NK-92 (cell line): Measurements from ENCODE around the gene PARP2.
"Not testable (repeated sequence)": the region's sequence is repeated elsewhere in the genome, so short reads cannot be mapped to it uniquely, and the experiment has no call there.

Experiments used
- DNase-seq: peaks from one replicate; lab custom pipeline; 2025; ENCODE audit not compliant: unreplicated experiment; lab: John Stamatoyannopoulos, UW

PARP2 gene, protein sequence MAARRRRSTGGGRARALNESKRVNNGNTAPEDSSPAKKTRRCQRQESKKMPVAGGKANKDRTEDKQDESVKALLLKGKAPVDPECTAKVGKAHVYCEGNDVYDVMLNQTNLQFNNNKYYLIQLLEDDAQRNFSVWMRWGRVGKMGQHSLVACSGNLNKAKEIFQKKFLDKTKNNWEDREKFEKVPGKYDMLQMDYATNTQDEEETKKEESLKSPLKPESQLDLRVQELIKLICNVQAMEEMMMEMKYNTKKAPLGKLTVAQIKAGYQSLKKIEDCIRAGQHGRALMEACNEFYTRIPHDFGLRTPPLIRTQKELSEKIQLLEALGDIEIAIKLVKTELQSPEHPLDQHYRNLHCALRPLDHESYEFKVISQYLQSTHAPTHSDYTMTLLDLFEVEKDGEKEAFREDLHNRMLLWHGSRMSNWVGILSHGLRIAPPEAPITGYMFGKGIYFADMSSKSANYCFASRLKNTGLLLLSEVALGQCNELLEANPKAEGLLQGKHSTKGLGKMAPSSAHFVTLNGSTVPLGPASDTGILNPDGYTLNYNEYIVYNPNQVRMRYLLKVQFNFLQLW

DNA sequence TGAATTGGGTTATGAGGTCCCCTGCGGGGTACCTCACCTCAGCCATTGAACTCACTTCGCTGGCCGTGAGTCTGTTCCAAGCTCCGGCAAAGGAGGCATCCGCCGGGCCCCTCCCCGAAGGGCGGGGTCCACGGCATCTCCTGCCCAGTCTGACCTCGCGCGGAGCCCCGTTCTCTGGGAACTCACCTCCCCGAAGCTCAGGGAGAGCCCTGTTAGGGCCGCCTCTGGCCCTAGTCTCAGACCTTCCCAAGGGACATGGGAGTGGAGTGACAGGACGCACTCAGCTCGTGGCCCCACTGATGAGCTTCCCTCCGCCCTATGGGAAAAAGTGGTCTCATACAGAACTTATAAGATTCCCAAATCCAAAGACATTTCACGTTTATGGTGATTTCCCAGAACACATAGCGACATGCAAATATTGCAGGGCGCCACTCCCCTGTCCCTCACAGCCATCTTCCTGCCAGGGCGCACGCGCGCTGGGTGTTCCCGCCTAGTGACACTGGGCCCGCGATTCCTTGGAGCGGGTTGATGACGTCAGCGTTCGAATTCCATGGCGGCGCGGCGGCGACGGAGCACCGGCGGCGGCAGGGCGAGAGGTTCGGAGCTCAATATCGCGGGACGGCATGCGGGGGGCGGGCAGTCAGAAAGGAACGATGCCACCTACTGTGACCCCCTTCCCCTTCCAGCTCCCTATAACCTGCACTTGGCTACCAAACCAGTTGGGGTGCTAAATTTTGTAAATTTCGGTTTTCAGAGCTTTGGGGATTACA is at the start of gene PARP2:
Gene PARP2, plus strand, starts transcription at position 544 of the 770 bp plus-strand sequence. Its CDS starts 7 bp downstream, at position 551.
- DNase-seq = peak; percentile 67

DNA sequence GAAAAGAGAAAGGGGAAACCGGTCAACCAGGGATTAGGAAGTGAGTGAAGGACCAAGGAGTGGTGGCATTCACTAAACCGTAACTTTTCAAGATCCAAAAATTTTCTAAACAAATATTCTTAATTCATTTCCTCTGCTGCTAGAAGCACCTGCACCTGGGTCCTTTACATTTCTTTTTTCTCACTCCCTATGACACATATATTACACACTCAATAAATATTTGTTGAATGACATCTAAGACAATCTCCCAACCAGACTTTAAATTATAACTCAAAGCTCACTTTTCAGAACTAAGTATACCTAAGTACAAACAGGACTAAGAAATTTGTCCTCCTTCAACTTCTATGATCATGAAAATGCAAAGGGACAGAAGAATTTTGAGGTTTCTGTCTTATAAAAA is 48.8 kb upstream of the PARP2 start:
- no peak for DNase-seq

DNA sequence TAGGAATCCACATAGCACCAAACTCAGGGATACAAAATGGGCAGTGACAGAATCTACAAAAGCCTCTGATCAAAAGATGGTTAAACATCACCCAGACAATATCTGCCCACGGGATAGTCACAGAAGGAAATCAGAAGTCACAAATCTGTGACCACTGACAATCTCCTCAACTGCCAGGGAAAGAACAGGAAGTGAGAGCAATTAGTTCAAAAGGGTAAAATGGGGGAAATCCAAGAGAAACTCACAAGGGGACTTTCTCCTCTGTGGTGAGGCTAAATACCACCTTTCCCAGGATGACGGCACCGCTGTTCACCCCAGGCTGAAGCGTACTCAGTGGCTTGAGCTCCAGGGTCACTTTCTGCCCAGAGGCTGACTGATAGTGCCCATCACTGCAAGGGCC is 48.4 kb upstream of the PARP2 start:
- DNase-seq = no peak

DNA sequence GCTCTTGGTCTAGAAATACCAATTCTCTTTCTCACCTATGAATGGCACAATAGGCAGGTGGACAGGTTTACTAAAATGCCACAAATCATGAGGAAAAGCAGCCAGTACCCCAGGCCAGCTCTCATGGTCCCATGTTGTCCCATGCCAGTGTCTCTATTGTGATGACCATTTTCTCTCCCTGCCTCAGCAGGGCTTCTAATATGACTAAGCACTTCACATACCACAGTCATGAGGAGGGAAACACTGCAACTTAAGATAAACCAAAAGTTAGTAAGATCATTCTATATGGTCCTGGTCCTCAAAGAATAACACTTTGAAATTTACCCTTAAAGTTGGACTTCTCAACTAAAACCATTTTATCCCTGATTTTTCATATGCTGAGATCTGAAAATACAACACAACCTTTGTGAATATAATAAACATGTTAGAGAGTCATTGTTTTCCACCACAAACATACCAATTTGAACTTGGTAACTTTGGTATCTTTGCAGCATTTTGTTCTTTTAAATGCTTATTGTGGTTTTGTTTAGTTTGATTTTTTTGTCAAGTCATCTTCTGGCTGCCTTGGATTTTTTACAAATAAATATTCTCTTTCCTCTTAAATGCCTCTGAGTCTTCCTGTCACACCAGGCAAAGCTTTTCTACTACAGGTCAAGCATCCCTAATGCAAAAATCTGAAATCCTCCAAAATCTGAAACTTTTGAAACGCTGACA is 41.2 kb upstream of the PARP2 start:
- DNase-seq = no peak

DNA sequence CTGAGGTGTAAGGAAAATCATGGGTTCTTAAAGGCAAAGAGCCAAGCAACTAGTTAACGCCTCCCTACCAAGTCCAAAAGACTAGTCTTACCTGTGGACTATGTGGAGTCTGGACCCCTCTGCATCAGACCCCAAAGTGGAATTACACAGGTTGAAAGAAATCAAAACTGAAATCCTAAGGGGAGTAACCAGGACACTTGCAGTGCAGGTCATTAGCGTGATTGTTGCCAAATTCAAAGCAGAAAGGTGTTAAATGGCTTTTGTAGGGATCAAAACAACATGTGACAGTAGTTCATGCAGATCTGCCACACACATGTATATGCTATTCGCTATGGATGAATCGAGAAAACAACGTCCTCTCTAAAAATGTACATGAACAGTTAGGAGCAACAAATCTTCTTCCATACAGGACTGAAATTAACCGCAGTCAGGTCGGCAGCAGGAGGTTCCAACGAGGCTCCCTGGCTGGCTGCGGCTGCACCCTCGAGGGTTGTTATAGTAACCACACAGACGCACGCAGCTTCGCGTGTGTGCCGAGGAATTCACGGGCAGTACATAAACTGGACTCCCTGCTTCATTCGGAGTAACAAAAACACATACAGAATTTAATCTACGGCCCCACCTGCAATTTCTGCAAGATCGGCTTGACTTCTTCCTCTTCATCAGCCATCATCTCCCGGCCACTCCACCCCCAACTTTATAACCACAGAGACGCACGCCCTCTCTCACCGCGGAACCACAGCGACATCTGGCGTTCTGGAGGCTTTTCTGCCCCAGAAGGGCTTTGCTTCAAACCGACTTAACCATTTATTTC is 38.0 kb upstream of the PARP2 start, which contains the start of gene TTC5:
Gene TTC5, minus strand, starts transcription at position 687 of the 814 bp plus-strand sequence. Its CDS starts 14 bp downstream, at position 673.
- peak; percentile 26 for DNase-seq

DNA sequence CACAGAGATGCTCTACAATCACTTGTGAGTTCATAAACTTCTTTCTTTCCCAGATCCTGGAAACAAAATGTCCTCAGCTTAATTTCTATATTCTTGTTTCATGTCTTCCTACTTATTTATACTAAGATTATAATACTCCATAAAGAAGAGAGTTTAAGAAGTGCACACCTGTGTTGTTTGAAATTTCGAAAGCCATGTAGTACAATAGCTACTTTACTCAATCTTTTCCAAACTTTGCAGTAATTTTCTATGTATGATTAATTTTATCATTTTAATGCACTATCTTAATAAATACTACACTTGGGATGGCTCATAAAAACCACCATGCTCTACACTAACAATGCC is 37.4 kb upstream of the PARP2 start:
- DNase-seq = no peak

DNA sequence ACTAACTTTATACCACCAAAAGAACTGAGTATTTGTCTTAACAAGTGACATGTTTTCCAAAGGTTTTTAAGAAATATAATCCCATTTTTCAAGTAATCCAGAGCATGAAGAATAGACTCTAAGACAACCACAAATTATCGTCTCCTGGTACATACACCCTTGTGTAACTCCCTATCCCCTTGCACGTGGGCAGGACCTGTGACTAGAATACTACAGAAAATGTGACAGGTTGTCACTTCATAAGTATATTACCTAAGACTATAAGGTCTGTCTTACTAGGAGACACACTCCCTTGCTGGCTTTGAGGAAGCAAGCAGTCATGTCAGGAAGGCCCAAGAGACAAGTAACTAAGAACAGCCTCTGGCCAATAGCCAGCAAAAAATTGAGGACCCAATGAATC is 29.4 kb upstream of the PARP2 start:
- no peak for DNase-seq

DNA sequence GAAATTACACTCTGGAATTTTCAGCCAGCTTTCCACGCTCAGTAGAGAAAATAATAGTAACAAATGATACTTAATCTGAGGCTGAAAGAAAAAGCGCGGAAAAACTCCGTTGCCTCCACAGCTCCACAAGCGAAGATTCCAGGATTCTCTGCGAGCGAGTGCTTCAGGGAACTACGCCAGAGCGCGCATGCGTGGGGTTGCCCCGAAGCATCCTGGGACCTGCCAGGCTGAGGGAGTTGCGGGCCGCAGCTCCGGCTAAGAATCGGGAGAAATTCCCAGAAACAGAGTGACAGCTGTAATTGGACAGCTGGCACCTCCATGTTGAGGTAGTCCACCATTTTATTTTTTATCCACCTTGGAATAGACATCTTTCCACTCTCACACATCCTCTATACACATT is 25.7 kb upstream of the PARP2 start:
- no peak for DNase-seq

DNA sequence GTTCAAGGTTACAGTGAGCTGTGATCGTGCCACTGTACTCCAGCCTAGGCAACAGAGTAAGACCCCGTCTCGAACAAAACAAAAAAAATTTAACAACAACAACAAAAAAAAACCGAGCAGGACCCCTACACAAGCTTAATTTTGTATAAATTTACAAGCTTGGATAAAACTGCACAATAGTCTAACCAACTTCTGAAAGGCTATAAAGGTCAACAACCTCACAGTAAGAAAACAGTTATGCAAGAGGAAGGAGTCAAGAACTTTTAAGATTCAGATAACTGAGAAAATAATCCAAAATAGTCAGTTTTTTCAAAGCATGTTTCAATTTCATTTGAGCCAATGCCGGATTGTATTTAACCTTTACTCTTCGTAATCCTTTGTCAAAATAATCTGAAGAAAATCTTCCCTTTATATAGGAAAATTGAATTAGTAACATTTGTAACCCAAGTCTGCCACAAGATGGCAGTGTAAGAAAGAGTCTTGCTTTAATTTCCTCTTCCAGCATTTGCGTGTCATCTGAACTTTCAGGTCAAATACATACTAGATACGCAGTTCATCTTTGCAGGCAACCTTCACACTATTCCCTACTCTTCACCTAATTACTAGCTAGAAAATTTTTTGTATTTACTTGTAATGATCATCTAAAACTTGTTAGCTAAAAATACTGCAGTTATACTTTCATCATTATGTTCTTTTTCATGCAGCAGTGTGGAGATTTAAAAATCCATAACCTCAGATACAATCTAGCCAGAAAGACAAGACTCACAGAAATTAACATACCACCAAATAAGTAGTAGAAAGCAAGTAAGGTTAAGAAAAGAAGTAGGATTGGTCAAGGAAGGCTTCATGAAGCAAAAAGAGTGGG is 16.2 kb upstream of the PARP2 start:
- no peak for DNase-seq

DNA sequence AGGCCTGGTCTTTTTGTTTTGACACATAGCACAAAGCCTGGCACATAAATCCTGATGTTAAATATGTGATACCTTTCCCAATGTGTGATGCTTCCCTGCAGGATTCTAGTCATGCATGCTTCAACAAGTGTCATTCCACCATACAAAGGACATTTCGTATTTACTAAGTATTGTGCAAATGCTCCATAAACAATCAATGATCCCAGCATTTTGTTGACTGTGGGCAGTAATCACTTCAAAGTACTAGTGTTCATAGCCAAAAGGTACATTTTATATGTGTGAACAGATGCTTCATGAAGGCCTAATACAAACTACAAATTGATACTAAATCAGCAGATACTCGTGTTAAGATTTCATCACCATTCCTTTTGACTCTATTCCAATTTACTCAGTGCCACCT is 14.7 kb upstream of the PARP2 start:
- no peak for DNase-seq

DNA sequence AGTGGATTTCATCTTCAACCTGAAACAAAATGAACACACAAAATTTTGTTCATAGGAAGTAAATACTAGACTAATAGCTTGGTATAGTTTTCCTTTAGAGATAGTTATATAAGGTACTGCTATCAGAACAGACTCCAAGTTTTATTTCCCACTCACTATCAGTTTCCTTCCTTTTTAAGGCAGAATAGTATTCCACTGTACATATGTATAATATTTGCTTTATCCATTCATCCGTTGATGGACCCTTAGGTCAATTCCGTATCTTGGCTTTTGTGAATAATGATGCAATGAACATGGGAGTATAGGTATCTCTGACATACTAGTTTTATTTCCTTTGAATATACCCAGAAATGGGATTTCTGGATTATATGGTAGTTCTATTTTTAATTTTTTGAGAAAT is 14.1 kb upstream of the PARP2 start:
- DNase-seq = no peak

DNA sequence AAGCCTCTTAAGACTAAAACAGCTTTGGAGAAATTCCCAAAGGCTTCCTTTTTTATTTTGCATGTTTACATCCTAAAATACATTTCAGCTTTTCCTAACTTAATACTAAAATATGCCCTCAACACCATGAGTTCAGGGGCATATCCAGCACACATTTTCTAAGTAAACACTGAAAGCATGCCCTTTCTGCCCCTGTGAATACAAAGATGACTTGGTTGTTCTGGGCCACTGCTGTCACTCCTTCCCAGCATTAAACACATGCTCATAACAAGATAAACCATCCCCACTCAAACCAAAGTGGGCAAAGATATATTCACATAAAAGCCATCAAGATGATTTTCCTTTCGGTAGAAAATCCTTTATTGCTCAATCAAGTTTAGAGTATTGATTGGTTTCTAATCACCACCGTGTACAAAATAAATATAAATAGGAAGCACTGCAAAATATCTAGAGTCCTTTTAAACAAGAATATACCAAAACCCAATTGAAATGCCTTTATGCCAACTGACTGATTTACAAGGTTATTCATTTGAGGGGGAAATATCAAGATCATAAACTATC is 12.3 kb upstream of the PARP2 start:
- DNase-seq = no peak

DNA sequence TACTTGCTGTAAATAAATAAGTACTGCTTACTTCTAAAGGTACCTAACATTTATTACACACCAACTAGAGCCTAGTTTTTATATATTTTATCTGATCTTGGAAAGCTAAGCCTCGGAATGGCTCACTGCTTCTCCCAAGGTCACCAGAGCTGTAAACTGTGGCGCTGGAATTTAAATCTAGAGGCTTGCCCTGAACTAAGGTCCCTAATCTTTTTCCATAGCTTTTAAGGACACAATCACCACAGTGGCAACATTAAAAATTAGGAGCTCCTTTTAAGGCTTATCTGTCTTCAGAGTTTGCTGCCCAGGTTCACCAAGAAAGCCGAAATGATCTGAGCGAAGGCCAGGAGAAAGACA is 11.0 kb upstream of the PARP2 start:
- no peak for DNase-seq

DNA sequence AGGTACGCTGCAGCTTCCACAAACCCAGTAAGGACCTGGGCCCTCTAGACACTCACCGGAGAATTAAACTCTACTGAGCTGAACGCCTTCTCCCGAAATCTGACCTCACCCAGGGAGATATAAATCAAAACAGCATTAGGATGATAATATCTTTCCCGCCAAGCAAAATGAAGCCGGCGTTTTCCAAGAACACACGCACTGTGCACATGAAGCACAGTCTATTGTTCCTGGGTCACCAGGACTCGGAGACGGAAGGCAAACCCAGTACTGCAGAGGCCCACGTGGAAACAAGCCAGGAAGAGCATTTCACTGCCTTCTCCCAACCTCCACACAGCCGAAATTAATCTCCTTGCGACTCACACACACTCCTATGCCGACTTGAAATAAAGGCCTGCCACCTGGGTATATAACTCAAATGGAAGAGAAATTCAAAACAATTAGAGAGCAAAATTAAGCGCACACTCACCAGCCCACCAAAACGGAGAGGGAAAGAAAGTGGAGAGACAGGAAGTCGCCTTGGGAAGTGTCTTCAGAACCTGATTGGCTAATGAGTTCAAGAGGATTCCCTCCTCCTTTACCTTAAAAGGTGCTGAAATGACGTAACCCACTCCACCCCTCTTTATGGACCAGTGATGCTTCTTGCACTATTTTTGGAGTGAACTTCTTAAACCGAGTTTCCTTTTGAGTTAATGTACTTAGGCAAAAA is 10.5 kb upstream of the PARP2 start, which contains the start of gene CCNB1IP1:
Gene CCNB1IP1, minus strand, starts transcription at position 492 of the 706 bp plus-strand sequence. CDS start 16,756 bp downstream, outside the sequence.
- DNase-seq = no peak

DNA sequence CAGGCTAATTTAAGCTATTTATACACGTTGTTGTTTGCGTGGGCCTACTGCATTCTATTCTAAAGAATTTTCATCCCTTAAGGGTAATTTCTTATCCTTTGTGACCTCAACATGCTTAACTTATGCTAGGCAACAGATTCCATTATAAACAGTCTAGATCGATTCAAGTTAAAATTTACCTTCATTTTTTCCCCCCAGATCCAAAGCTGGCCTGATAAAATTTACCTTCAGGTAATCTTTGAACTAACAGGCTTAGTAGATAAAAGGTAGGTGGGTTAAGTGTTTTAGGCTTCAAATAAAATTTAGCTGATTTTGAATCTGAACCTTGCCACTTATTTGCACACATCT is 10.0 kb upstream of the PARP2 start:
- no peak for DNase-seq

DNA sequence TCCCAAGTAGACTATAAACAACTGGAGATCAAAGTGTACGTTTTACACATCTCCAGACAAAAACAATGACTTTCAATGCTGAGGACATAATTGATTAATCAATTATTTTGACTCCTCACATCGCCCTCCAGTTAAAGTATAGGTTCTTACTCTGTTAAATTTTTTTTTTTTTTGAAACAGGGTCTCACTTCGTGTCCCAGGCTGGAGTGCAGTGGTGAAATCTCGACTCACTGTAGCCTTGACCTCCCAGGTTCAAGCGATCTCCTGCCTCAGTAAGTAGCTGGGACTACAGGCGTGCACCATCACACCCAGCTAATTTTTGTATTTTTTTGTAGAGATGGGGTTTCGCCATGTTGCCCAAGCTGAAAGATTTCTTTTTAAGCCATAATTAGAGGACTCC is 9.4 kb upstream of the PARP2 start:
- no peak for DNase-seq

DNA sequence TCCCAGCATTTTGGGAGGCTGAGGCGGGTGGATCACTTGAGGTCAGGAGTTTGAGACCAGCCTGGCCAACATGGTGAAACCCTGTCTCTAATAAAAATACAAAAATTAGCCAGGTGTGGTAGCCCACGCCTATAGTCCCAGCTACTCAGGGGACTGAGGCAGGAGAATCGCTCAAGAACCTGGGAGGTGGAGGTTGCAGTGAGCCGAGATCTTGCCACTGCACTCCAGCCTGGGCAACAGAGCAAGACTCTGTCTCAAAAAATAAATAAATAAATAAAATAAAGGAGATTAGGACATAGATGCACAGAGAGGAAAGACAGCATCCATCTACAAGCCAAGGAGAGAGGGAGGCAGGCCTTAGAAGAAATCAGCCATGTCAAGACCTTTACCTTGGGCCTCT is 2.4 kb upstream of the PARP2 start:
- not testable (repeated sequence) for DNase-seq

DNA sequence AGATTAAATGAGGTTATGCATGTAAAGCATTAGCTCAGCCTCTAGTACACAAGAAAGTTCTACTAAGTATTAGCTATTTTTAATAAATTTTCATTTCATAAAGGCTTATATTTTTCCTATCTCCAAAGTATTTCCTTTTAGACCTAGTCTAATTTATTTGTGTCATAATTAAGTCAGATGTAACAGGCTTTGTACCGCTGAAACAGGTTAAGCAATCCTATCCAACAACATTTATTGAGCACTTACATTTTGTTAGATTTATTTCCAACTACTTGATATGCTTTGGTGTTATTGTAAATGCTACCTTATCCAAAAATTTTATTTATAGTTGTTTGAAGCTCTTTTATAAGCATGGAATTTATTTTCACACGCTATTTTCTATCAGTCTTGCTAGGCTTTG is 1.8 kb upstream of the PARP2 start:
- DNase-seq = no peak

DNA sequence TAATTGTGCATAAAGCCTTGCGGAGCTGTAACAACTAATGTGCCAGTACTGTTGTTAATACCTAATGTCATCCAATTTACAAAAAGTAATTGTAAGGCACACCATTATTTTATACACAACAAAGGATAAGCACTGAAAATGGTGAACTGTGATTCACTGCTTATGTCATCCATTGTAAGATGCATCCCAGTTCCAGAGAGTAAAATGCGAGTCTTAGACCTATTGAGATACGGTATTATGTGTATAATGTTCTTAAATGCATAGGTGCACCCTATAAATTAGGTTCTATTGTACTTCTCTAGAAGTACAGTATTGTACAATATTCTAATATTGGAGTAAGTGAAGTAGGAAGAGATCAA is 406 bp downstream of the PARP2 start:
- DNase-seq = no peak
